SKM-1 (cell line): Measurements from ENCODE around the gene PCDHGA9.
"Not testable (repeated sequence)": the region's sequence is repeated elsewhere in the genome, so short reads cannot be mapped to it uniquely, and the experiment has no call there.

Experiments
- DNase-seq: peaks from one replicate; lab custom pipeline; 2025; ENCODE audit not compliant: unreplicated experiment; lab: John Stamatoyannopoulos, UW

The PCDHGA9 gene

DNA sequence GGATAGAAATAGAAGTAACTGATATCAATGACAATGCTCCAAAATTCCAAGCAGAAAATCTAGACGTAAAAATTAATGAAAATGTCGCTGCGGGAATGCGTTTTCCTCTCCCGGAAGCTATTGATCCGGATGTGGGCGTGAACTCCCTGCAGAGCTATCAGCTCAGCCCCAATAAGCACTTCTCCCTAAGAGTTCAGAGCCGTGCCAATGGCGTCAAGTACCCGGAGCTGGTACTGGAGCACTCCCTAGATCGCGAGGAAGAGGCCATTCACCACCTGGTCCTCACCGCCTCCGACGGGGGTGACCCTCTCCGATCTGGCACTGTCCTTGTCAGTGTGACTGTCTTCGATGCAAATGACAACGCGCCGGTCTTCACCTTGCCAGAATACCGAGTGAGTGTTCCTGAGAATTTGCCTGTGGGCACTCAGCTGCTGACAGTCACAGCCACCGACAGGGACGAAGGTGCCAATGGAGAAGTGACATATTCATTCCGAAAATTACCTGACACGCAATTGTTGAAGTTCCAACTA is 11.0 kb downstream of the PCDHGA9 start:
- DNase-seq: no peak

DNA sequence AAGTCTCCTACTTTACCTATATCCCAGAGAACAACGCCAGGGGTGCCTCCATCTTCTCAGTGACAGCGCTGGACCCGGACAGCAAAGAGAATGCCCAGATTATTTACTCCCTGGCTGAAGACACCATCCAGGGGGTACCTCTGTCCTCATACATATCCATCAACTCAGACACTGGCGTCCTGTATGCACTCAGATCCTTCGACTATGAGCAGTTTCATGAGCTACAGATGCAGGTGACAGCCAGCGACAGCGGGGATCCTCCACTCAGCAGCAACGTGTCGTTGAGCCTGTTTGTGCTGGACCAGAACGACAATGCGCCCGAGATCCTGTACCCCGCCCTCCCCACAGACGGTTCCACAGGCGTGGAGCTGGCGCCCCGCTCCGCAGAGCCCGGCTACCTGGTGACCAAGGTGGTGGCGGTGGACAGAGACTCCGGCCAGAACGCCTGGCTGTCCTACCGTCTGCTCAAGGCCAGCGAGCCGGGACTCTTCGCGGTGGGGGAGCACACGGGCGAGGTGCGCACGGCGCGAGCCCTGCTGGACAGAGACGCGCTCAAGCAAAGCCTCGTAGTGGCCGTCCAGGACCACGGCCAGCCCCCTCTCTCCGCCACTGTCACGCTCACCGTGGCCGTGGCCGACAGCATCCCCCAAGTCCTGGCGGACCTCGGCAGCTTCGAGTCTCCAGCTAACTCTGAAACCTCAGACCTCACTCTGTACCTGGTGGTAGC is 12.1 kb downstream of the PCDHGA9 start:
- not testable (repeated sequence) for DNase-seq

DNA sequence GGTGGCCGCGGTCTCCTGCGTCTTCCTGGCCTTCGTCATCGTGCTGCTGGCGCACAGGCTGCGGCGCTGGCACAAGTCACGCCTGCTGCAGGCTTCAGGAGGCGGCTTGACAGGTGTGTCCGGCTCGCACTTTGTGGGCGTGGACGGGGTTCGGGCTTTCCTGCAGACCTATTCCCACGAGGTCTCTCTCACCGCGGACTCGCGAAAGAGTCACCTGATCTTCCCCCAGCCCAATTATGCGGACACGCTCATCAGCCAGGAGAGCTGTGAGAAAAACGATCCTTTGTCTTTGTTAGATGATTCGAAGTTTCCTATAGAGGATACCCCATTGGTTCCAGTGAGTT is 12.7 kb downstream of the PCDHGA9 start:
- DNase-seq: not testable (repeated sequence)

DNA sequence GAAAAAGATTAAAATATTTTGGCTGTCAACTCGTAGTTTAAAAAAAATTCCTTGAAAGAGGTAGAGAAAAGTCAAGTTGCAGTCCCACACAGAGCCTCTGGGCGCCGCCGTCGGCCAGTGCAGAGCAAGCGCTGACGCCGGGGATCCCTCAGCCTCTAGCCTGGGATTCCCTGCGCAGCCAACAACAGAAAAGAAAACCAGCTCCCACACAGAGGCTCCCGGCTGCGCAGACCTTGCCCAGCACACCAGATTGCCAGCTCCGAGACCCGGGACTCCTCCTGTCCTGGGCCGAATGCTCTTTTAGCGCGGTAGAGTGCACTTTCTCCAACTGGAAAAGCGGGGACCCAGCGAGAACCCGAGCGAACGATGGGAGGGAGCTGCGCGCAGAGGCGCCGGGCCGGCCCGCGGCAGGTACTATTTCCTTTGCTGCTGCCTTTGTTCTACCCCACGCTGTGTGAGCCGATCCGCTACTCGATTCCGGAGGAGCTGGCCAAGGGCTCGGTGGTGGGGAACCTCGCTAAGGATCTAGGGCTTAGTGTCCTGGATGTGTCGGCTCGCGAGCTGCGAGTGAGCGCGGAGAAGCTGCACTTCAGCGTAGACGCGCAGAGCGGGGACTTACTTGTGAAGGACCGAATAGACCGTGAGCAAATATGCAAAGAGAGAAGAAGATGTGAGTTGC is 15.1 kb downstream of the PCDHGA9 start, which contains the start of gene PCDHGB7:
PCDHGB7 (plus strand) TSS at position 184 of the 679 bp plus-strand sequence; CDS start at position 367, 183 bp downstream.
- peak; percentile 65 for DNase-seq

DNA sequence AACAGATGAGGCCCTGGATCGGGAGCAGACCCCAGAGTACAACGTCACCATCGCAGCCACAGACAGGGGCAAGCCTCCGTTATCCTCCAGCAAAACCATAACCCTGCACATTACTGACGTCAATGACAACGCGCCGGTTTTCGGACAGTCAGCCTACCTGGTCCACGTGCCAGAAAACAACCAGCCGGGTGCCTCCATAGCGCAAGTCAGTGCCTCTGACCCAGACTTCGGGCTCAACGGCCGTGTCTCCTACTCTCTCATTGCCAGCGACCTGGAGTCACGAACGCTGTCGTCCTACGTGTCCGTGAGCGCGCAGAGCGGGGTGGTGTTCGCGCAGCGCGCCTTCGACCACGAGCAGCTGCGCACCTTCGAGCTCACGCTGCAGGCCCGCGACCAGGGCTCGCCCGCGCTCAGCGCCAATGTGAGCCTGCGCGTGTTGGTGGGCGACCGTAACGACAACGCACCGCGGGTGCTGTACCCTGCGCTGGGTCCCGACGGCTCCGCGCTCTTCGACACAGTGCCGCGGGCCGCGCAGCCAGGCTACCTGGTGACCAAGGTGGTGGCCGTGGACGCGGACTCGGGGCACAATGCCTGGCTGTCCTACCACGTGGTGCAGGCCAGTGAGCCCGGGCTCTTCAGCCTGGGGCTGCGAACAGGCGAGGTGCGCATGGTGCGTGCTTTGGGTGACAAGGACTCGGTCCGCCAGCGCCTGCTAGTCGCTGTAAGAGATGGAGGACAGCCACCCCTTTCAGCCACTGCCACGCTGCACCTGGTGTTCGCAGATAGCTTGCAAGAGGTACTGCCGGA is 16.7 kb downstream of the PCDHGA9 start:
- DNase-seq: no peak

DNA sequence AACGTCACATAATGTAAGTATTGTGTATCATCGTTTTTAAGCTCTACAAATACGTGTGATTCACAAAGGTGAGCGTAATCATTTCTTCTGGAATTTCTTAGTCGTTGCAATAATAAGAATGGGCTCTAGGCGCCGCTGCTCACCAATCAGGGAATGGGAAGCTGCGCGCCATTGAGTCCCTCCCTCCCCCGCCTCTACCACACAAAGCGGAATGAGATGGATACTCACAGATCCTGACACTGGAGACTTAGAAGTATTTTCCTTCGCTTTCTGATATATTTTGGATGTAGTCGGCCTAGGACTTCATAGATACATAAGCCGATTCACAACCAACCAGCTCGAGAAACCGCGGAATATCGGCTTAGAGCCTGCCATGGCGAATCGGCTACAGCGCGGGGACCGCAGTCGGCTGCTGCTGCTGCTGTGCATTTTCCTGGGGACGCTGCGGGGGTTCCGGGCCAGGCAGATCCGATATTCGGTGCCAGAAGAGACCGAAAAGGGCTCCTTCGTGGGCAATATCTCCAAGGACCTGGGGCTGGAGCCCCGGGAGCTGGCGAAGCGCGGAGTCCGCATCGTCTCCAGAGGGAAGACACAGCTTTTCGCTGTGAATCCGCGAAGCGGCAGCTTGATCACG is 18.4 kb downstream of the PCDHGA9 start, which contains the start of gene PCDHGA11:
PCDHGA11 (plus strand) TSS at position 197 of the 634 bp plus-strand sequence; CDS start at position 374, 177 bp downstream.
- DNase-seq: no peak

DNA sequence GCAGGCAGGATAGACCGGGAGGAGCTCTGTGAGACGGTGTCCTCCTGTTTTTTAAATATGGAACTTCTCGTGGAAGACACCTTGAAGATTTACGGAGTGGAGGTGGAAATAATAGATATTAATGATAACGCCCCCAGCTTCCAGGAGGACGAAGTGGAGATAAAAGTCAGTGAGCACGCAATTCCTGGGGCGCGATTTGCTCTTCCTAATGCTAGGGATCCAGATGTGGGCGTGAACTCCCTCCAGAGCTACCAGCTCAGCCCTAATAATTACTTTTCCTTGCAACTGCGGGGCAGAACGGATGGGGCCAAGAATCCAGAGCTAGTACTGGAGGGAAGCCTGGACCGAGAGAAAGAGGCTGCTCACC is 18.9 kb downstream of the PCDHGA9 start:
- no peak for DNase-seq

GRCh38 chr5:141422742-141423291 is 20.2 kb downstream of the PCDHGA9 start:
- no peak for DNase-seq

DNA sequence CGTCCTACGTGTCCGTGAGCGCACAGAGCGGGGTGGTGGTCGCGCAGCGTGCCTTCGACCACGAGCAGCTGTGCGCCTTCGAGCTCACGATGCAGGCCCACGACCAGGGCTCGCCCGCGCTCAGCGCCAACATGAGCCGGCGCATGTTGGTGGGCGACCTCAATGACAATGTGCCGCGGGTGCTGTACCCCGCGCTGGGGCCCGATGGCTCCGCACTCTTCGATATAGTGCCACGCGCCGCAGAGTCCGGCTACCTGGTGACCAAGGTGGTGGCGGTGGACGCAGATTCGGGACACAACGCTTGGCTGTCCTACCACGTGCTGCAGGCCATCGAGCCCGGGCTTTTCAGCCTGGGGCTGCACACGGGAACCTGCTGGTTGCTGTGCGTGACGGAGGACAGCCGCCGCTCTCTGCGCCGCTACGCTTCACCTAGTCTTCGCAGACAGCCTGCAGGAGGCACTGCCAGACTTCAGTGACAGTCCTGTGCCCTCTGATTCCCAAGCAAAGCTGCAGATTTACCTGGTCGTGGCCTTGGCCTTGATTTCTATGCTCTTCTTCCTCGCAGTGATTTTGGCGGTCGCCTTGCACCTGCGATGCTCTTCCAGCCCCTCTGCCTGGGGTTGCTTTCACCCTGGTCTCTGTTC is 25.3 kb downstream of the PCDHGA9 start:
- DNase-seq: no peak

- DNase-seq: no peak
These were observed 27.9 kb downstream of the PCDHGA9 start, which contains the start of gene PCDHGA12 for GRCh38 chr5:141430332-141431113. PCDHGA12 (plus strand) TSS chr5:141430507; CDS start chr5:141430760, 253 bp downstream.

DNA sequence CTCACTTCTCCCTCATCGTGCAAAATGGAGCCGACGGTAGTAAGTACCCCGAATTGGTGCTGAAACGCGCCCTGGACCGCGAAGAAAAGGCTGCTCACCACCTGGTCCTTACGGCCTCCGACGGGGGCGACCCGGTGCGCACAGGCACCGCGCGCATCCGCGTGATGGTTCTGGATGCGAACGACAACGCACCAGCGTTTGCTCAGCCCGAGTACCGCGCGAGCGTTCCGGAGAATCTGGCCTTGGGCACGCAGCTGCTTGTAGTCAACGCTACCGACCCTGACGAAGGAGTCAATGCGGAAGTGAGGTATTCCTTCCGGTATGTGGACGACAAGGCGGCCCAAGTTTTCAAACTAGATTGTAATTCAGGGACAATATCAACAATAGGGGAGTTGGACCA is 28.7 kb downstream of the PCDHGA9 start:
- DNase-seq: no peak

DNA sequence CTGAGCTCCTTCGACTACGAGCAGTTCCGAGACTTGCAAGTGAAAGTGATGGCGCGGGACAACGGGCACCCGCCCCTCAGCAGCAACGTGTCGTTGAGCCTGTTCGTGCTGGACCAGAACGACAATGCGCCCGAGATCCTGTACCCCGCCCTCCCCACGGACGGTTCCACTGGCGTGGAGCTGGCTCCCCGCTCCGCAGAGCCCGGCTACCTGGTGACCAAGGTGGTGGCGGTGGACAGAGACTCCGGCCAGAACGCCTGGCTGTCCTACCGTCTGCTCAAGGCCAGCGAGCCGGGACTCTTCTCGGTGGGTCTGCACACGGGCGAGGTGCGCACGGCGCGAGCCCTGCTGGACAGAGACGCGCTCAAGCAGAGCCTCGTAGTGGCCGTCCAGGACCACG is 29.7 kb downstream of the PCDHGA9 start:
- DNase-seq: not testable (repeated sequence)

DNA sequence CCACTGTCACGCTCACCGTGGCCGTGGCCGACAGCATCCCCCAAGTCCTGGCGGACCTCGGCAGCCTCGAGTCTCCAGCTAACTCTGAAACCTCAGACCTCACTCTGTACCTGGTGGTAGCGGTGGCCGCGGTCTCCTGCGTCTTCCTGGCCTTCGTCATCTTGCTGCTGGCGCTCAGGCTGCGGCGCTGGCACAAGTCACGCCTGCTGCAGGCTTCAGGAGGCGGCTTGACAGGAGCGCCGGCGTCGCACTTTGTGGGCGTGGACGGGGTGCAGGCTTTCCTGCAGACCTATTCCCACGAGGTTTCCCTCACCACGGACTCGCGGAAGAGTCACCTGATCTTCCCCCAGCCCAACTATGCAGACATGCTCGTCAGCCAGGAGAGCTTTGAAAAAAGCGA is 30.1 kb downstream of the PCDHGA9 start:
- not testable (repeated sequence) for DNase-seq

- DNase-seq: no peak
These were observed 31.4 kb downstream of the PCDHGA9 start for GRCh38 chr5:141434006-141434405.

DNA sequence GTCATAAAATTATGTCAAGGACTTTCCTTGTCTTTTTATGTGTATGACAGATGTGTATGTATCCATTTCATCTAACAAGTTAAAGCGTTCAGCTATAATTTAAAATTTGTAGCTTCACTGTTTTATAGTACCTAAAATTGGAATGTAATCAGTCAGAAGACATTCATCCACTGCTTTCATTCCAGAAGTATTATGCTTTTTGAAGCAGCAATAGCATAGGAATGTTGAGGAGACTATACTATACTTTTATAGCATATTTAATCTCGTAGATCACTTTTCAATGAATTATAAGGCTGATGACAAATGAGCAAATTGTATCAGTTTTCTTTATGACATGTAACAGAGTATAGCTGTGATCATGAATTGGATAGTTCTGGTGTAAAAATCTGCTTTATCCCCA is 34.6 kb downstream of the PCDHGA9 start:
- no peak for DNase-seq

- DNase-seq: no peak
These were observed 37.0 kb downstream of the PCDHGA9 start for GRCh38 chr5:141439411-141440141.

DNA sequence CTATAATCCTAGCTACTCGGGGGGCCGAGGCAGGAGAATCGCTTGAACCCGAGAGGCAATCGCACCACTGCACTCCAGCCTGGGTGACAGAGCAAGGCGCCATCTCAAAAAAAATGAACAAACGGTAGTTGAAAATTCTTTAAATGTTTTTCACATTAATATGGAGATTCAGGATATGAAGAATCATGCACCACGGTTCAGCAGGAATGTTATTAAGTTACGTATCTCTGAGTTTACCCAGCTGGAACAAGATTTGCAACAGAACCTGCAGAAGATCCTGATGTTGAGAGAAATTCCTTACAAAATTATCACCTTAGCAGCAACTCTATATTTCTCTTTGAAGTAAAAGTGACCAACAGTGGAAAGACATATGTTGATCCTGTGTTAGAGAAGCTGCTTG is 37.8 kb downstream of the PCDHGA9 start:
- DNase-seq: no peak

DNA sequence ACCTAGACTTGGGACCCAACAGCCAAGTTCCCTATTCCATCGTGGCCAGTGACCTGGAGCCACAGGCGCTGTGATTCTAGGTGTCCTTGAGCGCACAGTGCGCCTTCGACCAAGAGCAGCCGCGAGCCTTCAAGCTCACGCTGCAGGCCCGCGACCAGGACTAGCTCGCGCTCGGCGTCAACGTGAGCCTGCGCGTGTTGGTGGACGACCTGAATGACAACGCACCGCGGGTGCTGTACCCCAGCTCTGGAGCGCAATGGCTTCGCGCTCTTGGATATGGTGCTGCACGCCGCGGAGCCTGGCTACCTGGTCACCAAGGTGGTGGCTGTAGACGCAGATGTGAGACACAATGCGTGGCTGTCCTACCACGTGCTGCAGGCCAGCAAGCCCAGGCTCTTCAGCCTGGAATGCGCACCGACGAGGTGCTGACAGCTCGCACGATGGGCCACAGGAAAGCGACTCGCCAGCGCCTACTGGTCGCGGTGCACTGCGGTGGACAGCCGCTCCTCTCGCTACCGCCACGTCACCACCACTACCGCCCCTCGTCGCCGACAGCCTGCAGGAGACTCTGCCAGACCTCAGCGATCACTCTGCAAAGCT is 39.1 kb downstream of the PCDHGA9 start:
- no peak for DNase-seq
